ENCODE results near the gene FSTL4.
A peak's percentile ranks its signal among the peaks of the same experiment; 100 is the strongest.

Gene FSTL4

GRCh38 chr5:133423618-133424282, 188.6 kb downstream of the FSTL4 start:
- peak; percentile 84 for DNase-seq

DNA sequence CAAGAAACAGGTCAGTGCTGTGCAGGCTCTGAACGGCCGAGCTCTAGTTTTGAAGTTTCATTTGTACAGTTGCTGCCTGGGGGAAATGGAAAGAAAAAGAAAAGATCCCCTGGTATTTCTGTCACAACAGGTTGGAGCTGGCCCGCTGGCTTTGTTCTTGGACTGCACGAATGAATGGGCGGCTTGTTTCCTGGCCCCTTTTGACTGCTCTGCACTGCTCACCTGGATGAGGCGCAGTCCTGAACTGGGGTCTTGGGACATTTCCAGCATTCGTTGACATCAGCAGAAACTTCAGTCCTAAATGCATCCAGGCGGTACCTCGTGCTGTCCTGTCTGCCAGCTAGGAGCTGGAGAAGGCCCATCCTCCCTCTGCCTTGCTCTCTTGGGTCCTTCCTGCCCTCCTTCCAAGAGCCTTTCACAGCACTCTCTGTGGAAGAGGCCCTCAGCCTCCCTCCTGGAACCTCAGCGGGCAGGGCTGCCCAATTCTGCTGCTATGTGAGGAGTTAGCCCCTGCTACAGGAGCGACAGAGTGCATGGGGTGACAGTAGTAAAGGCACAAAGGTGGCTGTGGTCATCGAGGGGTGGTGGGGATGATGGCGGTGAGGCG, 189.2 kb downstream of the FSTL4 start:
- no peak for DNase-seq

DNA sequence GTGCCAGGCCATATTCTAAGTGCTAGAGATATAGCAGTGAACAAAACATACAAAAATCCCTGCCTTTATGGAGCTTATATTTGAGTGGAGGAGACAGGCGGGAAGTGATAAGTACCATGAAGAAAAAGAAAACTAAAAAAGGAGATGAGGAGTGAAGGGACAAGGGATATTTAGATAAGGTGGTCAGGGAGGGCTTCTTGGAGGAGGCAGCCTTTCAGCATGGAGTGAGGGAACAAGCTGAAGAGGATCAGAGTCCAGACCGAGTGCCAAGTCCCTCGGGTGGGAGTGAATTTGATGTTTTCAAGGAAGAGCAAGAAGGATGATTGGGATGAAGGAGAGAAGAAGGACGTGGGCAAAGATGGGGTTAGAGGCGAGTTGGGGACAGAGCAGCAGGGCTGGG, 190.5 kb downstream of the FSTL4 start:
- no peak for DNase-seq

- DNase-seq, result peak; percentile 11
Measured at GRCh38 chr5:133421394-133421793, 190.9 kb downstream of the FSTL4 start.

DNA sequence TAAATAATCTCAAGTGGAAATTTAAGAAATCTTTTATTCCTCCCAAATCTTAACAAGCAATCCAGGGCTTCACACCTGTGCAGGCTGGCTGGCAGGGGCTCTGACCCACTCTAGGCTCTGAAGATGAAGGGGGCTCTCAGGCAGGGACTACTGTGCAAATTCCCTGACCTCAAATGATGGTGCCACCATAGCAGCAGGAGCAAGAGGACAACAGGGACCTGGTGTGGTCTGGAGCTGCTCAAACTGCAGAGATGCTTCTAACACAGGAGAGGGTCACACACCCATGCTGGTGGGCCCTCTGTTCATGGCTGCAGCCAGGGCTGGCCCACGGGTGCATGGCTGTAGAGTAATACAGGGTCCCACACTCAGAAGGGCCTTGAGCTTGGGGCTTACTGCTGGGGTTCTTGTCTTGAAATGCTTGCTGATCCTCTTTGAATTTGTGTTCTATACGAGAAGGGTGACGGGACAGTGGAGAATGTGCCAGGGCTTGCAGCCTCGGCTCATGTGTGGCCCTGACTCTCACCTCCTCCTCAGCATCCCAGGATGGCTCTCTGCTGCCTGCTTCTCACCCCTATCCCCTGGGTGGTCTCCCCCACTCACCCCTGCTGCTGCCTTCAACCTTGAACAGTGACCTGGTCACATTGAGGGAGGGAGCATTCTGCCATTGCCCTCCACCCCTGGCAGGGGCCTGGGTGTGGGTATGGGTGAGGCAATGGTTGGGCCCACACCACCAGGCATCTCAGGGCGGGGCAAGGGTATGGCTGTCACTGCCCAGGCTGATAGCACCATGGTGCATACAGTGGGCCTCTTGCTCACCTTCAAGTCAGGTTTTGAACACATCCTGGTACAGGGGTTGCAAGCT, 191.7 kb downstream of the FSTL4 start:
- DNase-seq, result no peak

DNA sequence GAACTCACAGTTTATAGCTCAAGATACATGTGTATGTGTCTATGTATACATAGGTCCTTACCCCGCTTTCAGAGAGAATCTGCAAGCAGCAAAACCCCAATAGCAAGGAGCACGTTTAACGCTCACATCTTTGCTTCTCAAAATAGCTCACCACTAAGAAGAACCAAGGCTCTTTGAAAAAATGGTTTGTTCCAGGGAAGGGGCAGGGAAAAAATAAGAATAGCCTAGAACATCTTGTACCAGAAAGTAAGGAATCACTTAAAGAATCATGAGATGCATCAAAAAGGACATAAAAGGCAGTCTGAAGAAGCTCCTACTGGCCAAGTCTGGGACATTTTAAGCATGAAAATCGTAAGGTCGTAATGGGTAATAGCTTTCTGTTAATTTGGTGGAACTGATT, 196.4 kb downstream of the FSTL4 start:
- no peak for DNase-seq

- no peak for DNase-seq
Measured at GRCh38 chr5:133415506-133415905, 196.8 kb downstream of the FSTL4 start.

DNA sequence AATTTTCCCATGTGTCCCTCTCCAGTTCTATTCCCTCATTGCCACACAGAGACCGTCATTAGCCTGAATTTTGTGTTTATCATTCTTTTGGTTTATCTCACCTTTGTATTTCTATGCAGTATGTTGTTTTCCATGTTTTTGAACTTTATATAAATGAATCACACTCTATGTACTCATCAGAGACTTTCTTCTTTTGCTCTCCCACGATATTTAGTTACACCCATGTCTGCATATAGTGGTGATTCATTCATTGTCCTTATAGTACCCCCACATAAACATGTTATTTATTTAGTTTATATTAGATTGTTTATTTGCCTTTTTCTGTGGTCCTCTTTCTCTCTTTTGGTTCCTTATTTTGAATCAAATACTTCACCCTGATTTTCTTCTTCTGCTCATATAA, 199.7 kb downstream of the FSTL4 start:
- DNase-seq, result no peak

GRCh38 chr5:133410335-133410828, 202.0 kb downstream of the FSTL4 start:
- no peak for DNase-seq

DNA sequence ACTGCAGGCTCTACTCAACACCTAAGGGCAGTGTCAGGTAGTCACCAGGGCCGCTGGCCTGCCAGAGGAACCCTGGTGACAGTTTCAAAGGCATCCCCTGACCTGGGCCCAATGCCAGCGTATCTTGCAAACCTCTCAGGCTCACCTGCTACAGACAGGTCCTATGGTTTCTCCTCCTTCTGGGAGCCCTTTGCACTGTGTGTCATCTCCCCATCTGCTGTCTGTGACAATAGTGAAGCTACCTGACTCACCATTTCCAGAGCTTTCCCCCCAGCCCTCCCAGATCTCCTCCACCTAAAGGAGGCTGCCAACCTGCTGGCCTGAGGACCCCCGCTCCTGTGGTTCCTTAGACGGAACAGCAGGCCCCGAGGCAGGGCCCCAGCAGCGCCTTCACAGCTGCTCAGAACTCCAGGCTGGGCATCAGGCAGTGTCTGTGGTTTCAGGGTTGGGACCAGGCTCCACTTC, 203.1 kb downstream of the FSTL4 start:
- DNase-seq, result no peak

DNA sequence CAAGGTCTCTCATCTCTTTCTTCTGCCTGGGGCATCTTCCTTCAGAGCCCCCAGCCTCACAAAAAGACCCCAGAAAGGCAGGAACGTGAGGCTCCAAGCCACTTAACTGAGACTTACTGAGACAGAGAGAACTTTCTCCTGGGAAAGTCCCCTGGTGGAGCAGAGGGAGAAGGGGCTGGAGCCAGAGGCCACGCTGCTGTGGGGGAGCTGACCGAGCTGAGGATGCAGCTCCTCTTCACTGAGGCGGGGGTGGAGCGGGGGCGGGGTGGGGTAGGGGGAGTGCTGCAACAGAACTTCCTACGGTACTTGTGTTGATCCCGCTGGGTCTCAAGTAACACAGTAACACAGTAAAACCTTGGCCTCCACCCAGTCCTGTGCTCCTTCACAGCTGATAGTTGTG, 204.0 kb downstream of the FSTL4 start:
- no peak for DNase-seq

DNA sequence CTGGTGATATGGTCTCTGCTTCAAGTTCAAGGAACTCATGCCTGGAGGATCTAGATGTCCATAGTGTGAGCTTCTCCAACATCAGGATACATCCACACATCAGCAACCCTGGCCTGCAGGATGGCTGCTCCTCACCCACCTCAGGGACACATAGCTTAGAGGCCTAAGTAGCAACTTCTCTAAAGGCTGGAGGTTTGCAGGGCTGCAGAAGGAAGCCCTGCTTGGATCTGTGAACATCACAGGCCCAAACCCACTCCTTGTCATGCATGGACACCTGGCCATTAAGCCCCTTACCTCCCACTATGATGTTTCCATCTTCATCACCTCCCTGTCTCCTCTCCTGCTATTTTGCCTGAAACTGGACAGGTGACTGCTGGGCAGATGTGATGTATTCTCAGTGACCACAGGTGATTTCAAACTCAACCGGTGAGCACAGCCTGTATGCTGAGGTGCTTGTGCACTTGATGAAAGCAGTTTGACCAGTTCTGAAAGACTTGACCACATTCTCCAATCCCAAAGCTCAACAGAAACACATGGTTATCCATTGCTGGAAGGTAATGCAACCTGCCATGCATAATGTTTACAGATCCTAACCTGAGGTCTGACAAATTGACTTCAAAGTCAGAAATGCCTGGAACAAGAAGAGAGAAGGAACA, 205.2 kb downstream of the FSTL4 start:
- no peak for DNase-seq

- DNase-seq, result no peak
Measured at GRCh38 chr5:133406208-133406976, 205.9 kb downstream of the FSTL4 start.

DNA sequence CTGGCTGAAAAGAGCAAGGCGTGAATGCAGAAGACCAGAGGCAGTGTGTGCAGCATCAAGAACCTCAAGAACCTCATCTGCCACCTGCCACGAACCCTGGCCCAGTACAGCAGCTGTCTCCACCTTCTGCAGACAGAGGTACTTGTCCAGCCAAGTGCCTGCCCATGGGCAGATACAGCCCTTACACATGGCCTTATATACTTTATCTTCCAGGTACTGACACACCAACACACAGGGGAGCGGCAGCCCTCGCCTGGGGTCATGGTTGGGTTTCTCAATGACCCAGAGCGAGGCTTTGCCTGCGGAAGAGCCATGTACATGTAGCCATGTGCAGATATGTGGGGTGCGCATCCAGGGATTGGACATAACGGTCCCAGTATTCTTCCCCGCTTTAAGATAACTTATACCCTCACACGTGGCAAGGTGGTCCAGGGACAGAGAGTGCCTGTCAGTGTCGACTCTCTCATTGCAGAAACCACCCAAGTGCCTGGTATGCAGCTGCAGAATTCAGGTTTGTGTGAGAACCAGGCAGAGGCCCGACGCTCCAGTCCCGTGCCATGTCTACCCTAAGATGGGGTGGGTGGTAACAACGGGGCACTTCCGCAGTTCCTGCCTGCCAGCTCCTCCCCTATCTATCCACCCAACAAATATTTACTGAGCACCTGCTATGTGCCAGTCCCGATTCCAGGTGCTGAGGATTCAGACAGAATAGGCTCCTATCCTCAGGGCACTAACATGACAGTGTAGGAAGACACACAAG, 206.9 kb downstream of the FSTL4 start:
- no peak for DNase-seq

- peak; percentile 28 for DNase-seq
Measured at GRCh38 chr5:133404724-133405123, 207.6 kb downstream of the FSTL4 start.

DNA sequence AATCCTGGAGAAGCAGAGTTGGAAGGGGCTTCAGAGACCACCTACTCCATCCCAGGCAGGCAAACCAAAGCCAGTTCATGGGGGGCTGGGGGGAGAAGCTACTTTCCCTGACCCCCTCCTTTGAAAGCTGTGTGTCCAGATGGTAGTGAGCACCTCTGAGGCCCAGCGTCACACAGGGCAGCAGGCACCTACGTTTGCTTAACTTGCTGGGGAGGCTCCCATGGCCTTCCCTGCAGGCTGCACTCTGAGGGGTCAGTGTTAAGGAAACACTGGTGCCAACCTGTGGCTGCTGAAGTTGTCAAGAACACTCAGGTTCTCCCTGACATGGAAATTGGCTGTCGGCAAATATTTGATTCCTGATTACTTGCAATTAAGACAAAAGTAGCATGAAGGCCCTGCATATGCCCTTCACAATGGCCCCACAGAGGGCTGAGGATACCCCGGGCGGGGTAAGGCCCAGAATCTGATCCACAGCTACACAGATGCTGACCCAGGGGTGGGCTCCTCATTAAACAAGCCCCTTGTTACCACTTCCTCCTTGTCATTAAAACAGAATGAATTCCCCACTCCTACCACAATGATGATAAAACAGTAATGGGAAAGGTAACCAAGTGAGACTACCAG, 208.5 kb downstream of the FSTL4 start:
- no peak for DNase-seq

DNA sequence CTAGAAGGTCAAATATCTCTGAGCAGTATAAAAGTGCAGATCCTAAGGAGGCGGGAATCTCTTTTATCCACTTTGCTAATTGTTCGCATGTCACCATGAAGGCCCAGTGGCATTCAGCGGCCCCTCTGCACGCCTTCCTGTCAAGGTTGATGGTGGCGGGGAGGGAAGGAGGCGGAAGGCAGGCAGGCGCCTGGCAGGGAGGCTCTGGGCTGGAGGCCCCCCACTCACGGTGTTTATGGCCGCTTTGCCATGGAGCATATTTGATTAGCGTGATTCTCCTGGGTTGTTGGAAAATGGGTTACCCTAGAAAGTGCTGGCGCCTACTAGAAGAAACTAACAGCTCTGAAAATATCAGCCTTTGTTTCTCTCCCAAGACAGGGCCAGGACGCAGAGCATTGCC, 209.6 kb downstream of the FSTL4 start:
- no peak for DNase-seq

DNA sequence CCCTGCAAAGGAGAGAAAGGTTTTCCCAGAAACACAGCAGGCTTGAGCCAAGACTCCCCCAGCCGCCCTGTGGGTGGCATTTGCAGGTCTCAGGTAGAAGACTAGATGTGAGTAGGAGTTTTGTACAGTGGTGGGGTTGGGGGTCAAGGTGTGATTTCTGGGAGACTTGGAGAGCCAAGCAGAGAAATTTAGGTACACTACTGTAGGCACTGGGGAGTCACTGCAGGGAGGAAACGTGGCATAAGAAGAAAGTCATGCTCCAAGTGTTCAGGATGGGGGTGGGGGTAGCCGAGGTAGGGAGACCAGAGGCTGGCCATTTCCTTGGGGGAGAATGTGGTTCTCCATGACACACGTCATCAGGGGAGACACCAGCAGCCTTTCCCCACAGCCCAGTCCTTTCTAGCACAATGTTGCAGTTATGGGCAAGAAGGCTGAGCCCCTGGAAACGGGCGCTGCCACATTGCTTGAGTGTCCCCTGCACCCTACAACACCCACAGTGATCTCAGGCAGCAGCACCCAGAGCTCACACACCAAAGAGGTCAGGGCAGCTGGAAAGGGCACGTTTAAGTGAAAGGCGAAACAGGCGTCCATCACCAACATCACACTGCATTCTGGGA, 210.5 kb downstream of the FSTL4 start:
- no peak for DNase-seq

- DNase-seq, result no peak
Measured at GRCh38 chr5:133400831-133401351, 211.4 kb downstream of the FSTL4 start.

DNA sequence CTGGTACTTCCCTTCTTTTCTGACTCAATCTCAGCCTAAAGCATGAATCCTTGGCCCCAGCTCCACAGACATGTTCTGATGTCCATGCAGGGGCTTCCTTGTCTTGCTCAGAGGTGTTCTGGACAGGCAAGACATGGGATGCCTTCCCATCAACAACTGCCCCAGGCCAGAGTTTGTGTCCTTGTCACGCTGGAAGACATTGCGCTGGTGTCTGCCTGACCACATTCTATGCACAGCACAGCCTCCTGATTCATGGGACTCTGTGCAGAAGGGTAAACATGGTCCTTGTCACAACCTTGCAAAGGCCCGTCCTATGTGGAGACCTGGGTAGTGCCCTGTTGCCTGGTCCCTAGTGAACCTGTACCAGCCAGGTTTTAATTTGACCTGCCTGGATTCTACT, 212.2 kb downstream of the FSTL4 start:
- DNase-seq, result no peak

Data from activated CD4-positive, alpha-beta T cell treated with anti-CD3 and anti-CD28 coated beads, Interleukin-2, Interleukin-6, amounts not matched to agents 100 ng/mL and 50 ng/mL, durations not matched to agents 16 hours and 8 hours (primary cell).